HG03159 (cell line): ENCODE measurements around the gene GAL3ST3.
A peak's percentile ranks its signal among the peaks of the same experiment; 100 is the strongest.

Source experiments
- ATAC-seq: cut with Tn5 transposase; IDR thresholded peaks from one replicate; pipeline ENCODE4 v1.9.1; 2021; ENCODE audit warnings: mild to moderate bottlenecking, moderate library complexity; ENCODE audit not compliant: unreplicated experiment

The GAL3ST3 gene

GRCh38 chr11:66069715-66070603 is 21.0 kb upstream of the GAL3ST3 start, which contains the start of gene PACS1:
PACS1 (plus strand) TSS chr11:66070272; CDS start chr11:66070487, 215 bp downstream.
- peak; percentile 46 for ATAC-seq

DNA sequence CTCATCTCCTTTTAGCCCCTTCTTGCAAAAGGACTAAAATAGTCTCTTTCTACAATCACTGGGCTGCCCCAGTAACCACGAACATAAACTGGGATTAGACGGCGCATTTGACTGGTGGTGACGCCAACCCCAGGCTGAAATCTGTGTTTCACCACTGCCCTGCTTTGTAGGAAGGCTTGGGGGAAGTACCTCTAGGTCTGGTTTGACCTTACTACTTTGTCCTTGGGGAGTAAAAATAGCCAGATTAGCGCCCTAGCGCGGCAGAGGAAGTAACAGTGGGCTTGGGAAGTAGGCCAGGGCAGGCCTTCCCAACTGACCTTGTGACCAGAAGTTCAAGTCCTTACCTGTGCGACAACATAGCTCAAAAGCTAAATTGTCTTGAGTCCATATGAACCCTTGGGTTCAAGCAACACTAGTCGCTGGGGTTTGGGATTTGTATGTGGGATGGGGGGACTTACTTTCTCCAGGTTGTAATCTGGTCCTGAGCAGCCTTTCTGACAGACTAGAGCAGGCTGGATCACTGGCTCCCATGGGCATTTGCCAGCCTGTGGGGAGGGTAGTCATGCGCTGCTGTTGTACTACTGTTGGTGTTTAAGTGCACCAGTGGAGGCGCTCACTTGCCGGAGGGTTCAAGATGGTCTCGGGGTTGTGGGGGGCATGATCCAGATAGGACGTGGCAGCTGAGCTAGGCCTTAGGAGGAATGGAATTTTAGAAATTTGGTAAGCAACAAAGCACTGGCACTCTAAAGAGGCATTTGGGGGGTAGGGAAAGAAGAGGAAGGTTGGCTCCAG is 20.2 kb upstream of the GAL3ST3 start:
- ATAC-seq, result peak; percentile 8

DNA sequence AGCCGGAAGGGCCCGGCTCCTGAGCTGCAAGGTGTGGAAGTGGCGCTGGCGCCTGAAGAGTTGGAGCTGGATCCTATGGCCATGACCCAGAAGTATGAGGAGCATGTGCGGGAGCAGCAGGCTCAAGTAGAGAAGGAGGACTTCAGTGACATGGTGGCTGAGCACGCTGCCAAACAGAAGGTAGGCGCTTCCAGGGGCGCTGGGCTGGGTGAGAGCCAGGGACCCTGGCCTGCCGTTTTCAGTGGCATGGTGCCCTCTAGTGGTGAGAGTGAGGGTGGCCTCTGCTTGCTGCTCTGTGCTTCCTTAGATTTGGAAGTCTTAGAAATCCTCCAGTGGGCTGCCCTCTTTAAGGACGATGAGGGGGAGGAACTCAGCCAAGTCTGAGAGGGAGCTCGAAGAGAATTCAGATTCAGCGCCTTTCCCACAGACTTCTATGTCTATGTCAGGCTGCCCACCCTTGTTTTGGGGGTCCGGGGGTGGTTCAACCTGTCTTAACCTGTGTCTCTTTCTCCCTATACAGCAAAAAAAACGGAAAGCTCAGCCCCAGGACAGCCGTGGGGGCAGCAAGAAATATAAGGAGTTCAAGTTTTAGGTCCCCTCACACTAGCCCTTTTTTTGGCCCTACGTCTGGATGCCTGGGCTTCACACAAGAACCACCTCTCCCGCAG is 19.3 kb upstream of the GAL3ST3 start:
- ATAC-seq, result no peak

DNA sequence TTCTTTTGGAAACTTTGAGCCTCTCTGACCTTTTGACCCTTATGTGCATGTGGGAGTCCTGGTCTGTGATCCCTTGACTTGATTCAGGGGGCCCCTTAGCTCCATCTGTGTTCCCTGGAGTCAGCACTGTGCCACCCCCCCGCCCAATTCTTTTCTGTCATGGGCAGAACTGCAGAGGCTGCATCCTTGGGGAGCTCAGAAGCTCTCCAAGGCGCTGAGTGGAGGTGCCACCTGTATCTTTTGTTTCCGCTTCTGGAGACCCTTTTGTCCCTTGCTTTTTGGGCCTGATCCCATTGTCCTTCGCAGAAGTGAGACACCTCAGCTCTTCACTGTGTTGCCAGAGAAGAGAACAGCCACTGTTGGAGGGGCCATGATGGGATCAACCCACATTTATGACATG is 18.7 kb upstream of the GAL3ST3 start:
- no peak for ATAC-seq

DNA sequence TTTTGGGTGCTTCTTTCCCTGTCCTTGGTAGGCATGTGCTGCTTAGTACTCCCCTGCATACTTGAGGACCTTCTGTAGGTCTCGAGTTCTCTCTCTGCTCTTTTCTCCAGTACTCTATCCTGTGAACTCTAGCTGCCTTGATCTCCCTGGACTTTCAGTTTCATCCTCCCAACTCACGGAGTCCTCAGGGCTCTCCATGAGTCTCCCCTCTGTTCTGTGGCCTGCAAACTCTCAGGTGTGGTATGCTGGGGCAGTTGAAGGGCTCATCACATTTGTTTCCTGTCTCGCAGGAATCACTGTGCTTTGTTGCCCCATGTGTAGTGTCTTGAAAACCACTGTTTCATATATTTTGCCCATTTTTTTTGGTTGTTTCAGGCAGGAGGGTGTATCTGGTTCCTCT is 17.8 kb upstream of the GAL3ST3 start:
- no peak for ATAC-seq

- no peak for ATAC-seq
Observed at GRCh38 chr11:66064571-66064970, 15.6 kb upstream of the GAL3ST3 start.

- no peak for ATAC-seq
Observed at GRCh38 chr11:66063900-66064299, 14.9 kb upstream of the GAL3ST3 start.

GRCh38 chr11:66062408-66062807 is 13.4 kb upstream of the GAL3ST3 start:
- no peak for ATAC-seq

GRCh38 chr11:66061268-66061667 is 12.3 kb upstream of the GAL3ST3 start:
- ATAC-seq, result no peak

GRCh38 chr11:66059966-66060680 is 11.2 kb upstream of the GAL3ST3 start:
- ATAC-seq, result no peak

DNA sequence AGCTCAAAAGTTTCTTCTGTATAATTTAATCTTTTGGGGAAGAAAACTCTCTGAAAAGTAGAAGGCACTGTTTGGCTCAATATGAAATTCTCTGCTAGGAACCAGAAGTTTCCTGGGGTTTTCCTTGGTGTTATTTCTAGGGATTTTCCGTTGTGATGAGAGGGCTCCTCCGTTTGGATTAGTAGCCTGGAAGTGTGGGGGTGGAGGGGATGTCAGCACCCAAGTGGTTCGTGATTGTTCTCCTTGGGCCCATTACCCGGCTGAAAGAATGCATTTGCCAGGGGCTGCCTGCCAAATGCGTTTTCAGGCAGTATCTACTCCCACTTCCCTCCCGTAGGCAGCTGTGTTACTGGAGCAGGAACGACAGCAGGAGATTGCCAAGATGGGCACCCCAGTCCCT is 7.5 kb upstream of the GAL3ST3 start:
- ATAC-seq, result no peak

- no peak for ATAC-seq
Observed at GRCh38 chr11:66055021-66055420, 6.1 kb upstream of the GAL3ST3 start.

DNA sequence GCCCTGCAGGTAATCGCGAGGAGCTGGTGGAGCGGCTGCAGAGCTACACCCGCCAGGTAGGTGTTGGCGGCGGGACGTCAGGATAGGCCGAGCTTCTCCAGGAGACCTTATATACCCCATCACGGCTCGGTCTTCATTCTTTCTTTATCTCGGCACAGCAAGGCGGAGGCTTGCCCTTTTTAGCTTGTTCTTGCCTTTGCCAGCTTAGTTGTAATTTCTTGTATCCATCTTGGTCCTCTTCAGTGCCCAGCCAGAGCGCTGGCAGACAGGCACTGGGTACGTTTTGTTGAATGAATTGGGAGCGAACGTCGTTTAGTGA is 3.7 kb upstream of the GAL3ST3 start:
- no peak for ATAC-seq

DNA sequence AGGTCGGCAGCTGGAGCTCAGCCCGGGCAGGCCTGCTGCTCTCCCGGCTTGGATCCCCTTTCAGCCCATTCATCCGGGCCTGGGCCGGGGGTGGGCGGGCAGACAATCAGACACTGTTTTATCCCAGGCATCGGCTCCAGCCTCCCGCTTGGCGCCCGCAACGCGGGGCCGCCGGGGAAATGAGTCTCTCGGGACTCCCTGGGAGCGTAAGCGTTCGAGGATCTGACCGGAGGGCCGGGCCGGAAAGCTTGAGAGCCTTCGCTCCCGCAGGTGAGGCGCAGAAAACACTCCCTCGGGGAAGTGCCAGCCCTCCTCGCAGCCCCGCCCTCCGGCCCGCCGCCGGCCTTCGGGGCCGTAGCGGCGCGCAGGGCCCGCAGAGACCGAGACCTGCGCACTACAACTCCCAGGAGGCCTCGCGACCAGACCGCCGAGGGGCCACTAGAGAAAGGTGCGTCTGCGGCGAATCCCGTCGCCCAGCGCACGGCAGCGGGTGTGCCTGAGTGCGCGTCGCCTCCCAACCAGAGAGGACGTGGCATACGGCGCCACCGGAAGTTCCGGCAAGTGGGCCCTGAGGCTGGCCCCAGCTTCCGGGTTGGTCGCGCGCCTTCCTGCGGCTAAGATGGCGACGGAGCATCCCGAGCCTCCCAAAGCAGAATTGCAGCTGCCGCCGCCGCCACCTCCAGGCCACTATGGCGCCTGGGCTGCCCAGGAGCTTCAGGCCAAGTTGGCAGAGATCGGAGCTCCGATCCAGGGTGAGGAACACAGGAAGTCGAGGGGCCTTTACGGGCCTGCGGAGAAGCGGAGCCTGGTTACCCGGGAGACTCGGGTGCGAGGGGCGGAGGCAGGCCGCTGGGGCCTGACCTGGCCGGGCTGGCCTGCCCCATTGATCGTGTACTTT is 3.1 kb upstream of the GAL3ST3 start, which contains the start of gene SF3B2:
Gene SF3B2 (plus strand): TSS at position 599 of the 898 bp plus-strand sequence. CDS start 21 bp downstream, at position 620.
- ATAC-seq, result peak; percentile 89

DNA sequence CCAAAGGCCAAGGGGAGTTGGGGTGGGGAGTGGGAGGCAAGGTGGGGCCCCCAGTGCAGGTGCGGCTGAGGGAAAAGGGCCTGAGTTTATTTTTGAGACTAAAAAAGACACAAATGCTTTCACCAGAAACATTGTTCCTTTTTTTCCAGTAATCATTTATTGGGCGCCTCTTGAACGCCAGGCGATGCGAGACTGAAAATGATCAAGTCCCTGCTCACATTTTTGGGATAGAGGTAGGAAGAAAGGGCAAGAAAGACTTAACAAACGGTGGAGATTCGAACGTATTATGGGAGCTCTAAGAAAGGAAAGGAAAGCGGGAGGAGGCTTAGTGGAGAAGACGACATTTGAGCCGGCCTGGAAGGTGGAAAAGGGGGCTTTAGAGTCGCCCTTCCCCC is 2.4 kb upstream of the GAL3ST3 start:
- ATAC-seq, result no peak

- no peak for ATAC-seq
Observed at GRCh38 chr11:66050581-66051231, 1.7 kb upstream of the GAL3ST3 start.

DNA sequence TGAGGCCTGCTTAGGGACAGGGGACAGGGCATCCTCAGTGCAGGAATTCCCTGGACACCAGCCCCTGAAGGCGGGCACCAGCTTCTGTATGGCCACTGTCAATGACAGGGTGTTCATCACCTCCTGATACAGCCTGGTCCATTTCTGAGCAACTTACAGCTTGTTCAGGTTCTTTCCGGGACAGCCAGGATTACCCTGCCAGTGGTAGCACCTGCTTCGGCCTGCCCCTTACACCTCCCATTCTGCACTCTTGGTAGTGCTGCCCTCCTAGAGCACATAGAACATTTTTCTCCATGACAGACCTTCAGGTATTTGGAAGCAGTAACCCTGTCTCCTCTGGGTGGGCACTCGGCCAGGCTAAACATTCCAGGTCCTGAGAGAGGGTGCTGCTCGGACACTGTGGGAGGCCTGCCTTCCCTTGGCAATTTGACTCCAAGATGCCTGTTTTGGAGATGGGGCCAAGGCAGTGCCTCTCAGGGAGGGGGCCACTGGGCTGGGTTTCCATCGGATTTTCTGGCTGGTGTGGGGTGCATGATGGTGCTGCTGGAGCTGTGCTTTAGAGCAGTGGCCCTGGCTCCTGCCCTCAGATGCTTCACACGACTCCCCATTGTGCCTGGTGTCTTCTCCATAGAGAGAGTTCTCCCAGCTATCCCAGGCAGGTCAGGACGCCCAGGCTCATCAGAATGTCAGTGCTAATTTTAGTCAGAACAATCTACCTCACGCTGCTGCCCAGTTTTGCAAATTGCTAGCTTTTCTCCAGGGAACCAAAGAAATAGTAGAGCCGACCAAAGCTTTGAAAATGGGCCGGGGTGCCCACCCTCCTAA is 1.2 kb downstream of the GAL3ST3 start:
- no peak for ATAC-seq

- ATAC-seq, result no peak
Observed at GRCh38 chr11:66046901-66047300, 2.1 kb downstream of the GAL3ST3 start.
